GM19035 (cell line): ENCODE measurements around the gene ADAMTS15.

ENCODE experiments used
- ATAC-seq: cut with Tn5 transposase; IDR thresholded peaks from one replicate; pipeline ENCODE4 v1.9.1; 2021; ENCODE audit not compliant: unreplicated experiment

Gene ADAMTS15

GRCh38 chr11:130476922-130477491 lies 28.6 kb downstream of the ADAMTS15 start:
- ATAC-seq = no peak

- no peak for ATAC-seq
Measured at GRCh38 chr11:130477586-130478203, 29.2 kb downstream of the ADAMTS15 start.

GRCh38 chr11:130478204-130478701 lies 29.8 kb downstream of the ADAMTS15 start:
- ATAC-seq = no peak

GRCh38 chr11:130478881-130479280 lies 30.4 kb downstream of the ADAMTS15 start:
- no peak for ATAC-seq

GRCh38 chr11:130480186-130480585 lies 31.7 kb downstream of the ADAMTS15 start:
- no peak for ATAC-seq

- ATAC-seq = no peak
Measured at GRCh38 chr11:130480711-130481140, 32.3 kb downstream of the ADAMTS15 start.

- ATAC-seq = no peak
Measured at GRCh38 chr11:130483124-130483523, 34.7 kb downstream of the ADAMTS15 start.

GRCh38 chr11:130485983-130486382 lies 37.5 kb downstream of the ADAMTS15 start:
- ATAC-seq = no peak

GRCh38 chr11:130486391-130486836 lies 38.0 kb downstream of the ADAMTS15 start:
- ATAC-seq = no peak

- ATAC-seq = no peak
Measured at GRCh38 chr11:130486987-130487923, 38.8 kb downstream of the ADAMTS15 start.

- ATAC-seq = no peak
Measured at GRCh38 chr11:130487924-130488815, 39.7 kb downstream of the ADAMTS15 start.

GRCh38 chr11:130488848-130489584 lies 40.6 kb downstream of the ADAMTS15 start:
- ATAC-seq = no peak

GRCh38 chr11:130489716-130490115 lies 41.3 kb downstream of the ADAMTS15 start:
- no peak for ATAC-seq

GRCh38 chr11:130490682-130491449 lies 42.4 kb downstream of the ADAMTS15 start:
- no peak for ATAC-seq

GRCh38 chr11:130498181-130498580 lies 49.7 kb downstream of the ADAMTS15 start:
- no peak for ATAC-seq

GRCh38 chr11:130499828-130500227 lies 51.4 kb downstream of the ADAMTS15 start:
- no peak for ATAC-seq

GRCh38 chr11:130504317-130504716 lies 55.9 kb downstream of the ADAMTS15 start:
- ATAC-seq = no peak

GRCh38 chr11:130508913-130509312 lies 60.5 kb downstream of the ADAMTS15 start:
- no peak for ATAC-seq

- no peak for ATAC-seq
Measured at GRCh38 chr11:130509942-130510341, 61.5 kb downstream of the ADAMTS15 start.
